Measurements from ENCODE around the gene RAB11FIP4. TPM values are rescaled to one million over a fixed set of nuclear protein-coding genes. Genes with fewer than 3 reads are reported as not detected.

Gene RAB11FIP4
- total RNA-seq, 1 donor from 2014 or later = 103 TPM

- Mint-ChIP-seq H3K4me3 (ENCODE audit: unreplicated experiment) (no peak overlapping the region), H3K27ac (ENCODE audit: unreplicated experiment) (no peak overlapping the region), H3K9me3 (ENCODE audit: unreplicated experiment) (no peaks in the 10 kb centered on the region), H3K27me3 (ENCODE audit: unreplicated experiment) (no peaks in the 10 kb centered on the region), H3K4me1 (ENCODE audit: low read depth, unreplicated experiment) (peaks cover 1% of the 10 kb centered on the region), H3K36me3 (ENCODE audit: unreplicated experiment) (no peaks in the 10 kb centered on the region)
- DNase-seq = no peak
- no peak for TF ChIP-seq CTCF (IDR thresholded peaks at IDR 0.05; ENCODE audit: partially characterized antibody, unreplicated experiment)
Measured at GRCh38 chr17:31357839-31358394, 33.6 kb upstream of the RAB11FIP4 start.

DNA sequence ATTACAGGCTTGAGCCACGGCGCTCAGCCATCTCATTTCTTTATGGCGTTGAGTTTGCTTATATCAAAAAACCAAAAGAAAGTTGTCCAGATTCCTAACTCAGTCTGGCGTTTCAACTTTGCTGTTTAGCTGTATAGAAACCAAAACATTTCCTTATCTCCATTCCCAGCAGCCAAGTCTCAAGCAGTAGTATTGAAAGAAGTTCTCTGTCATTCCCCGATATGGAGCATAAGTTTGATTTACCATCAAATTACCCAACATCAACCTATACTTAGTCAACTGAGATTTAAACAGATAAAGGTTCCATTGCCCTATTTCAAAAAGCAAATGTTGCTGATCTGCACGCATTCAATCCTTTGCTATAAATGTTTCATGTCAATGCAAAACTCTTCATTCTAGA, 27.5 kb upstream of the RAB11FIP4 start:
- H3K4me3 Mint-ChIP-seq (ENCODE audit: unreplicated experiment) = no peak overlapping the region
- no peak overlapping the region for H3K27ac Mint-ChIP-seq (ENCODE audit: unreplicated experiment)
- no peaks in the 10 kb centered on the region for H3K4me1 Mint-ChIP-seq (ENCODE audit: low read depth, unreplicated experiment)
- no peaks in the 10 kb centered on the region for H3K9me3 Mint-ChIP-seq (ENCODE audit: unreplicated experiment)
- DNase-seq = no peak
- H3K36me3 Mint-ChIP-seq (ENCODE audit: unreplicated experiment) = no peaks in the 10 kb centered on the region
- no peaks in the 10 kb centered on the region for H3K27me3 Mint-ChIP-seq (ENCODE audit: unreplicated experiment)
- no peak for TF ChIP-seq CTCF (IDR thresholded peaks at IDR 0.05; ENCODE audit: partially characterized antibody, unreplicated experiment)

- Mint-ChIP-seq H3K9me3 (ENCODE audit: unreplicated experiment) (peaks cover 1% of the 10 kb centered on the region), H3K4me1 (ENCODE audit: low read depth, unreplicated experiment) (no peaks in the 10 kb centered on the region), H3K4me3 (ENCODE audit: unreplicated experiment) (no peak overlapping the region), H3K27ac (ENCODE audit: unreplicated experiment) (no peak overlapping the region), H3K36me3 (ENCODE audit: unreplicated experiment) (no peaks in the 10 kb centered on the region), H3K27me3 (ENCODE audit: unreplicated experiment) (no peaks in the 10 kb centered on the region)
- TF ChIP-seq CTCF (IDR thresholded peaks at IDR 0.05; ENCODE audit: partially characterized antibody, unreplicated experiment) = no peak
- no peak for DNase-seq
Measured at GRCh38 chr17:31366088-31366487, 25.4 kb upstream of the RAB11FIP4 start.

DNA sequence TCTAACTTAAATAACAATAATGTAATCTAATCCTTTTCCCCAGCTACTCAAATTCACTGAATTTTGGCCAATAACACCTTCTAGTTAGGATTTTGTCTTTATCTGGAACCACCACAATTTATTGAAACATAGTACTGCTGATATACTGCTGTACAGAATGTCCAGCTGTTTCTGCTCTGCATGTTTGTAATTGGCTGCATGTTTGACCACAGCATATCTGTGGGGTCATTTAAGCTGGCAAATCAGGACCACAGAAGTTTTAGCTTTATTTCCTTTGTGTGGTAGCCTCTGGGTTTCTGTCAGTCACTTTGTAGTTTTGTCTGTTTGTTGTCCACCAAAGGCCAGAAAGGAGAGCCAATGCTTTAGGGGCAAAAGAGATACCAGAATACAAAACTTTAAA, 22.2 kb upstream of the RAB11FIP4 start:
- no peak for TF ChIP-seq CTCF (IDR thresholded peaks at IDR 0.05; ENCODE audit: partially characterized antibody, unreplicated experiment)
- Mint-ChIP-seq H3K27ac (ENCODE audit: unreplicated experiment) (no peak overlapping the region), H3K36me3 (ENCODE audit: unreplicated experiment) (no peaks in the 10 kb centered on the region), H3K27me3 (ENCODE audit: unreplicated experiment) (no peaks in the 10 kb centered on the region), H3K4me1 (ENCODE audit: low read depth, unreplicated experiment) (no peaks in the 10 kb centered on the region), H3K4me3 (ENCODE audit: unreplicated experiment) (no peak overlapping the region), H3K9me3 (ENCODE audit: unreplicated experiment) (peaks cover 2% of the 10 kb centered on the region)
- DNase-seq = no peak

DNA sequence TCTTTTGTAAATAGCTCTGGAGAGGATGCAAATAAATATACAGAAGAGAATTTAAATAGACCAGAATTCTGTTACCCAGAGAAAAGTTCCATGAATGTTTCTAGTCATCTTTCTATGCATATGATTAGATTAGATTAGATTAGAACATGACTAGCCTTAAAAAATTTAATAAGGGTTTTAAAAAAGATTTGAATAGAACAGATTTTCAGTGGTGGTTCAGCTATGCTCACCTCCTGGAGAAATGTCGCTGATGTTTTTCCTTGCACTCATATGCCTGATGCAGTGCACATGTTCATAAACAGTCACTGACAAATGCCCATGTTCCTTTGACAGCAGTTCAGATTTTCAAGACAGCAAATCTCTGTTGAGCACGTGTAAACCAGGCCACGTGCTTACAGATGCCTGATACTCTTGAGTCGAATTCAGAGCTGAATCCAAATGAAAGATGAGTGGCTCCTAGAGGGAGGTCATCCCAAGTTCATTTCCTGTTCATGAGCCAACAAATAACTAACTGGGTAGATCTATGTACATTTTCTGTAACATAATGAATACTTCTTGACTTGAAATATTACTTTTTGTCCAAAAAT, 19.9 kb upstream of the RAB11FIP4 start:
- no peak overlapping the region for H3K27ac Mint-ChIP-seq (ENCODE audit: unreplicated experiment)
- peaks cover 2% of the 10 kb centered on the region for H3K9me3 Mint-ChIP-seq (ENCODE audit: unreplicated experiment)
- no peaks in the 10 kb centered on the region for H3K36me3 Mint-ChIP-seq (ENCODE audit: unreplicated experiment)
- no peak for TF ChIP-seq CTCF (IDR thresholded peaks at IDR 0.05; ENCODE audit: partially characterized antibody, unreplicated experiment)
- no peaks in the 10 kb centered on the region for H3K4me1 Mint-ChIP-seq (ENCODE audit: low read depth, unreplicated experiment)
- no peak overlapping the region for H3K4me3 Mint-ChIP-seq (ENCODE audit: unreplicated experiment)
- DNase-seq = no peak
- H3K27me3 Mint-ChIP-seq (ENCODE audit: unreplicated experiment) = no peaks in the 10 kb centered on the region

Data from glutamatergic neuron (in vitro differentiated cells).